ENCODE measurements around the gene VPS4A. TPM values are rescaled to one million over a fixed set of nuclear protein-coding genes. Genes with fewer than 3 reads are reported as not detected.
"Not testable (repeated sequence)": the region's sequence is repeated elsewhere in the genome, so short reads cannot be mapped to it uniquely, and the experiment has no call there.

VPS4A gene
- total RNA-seq, 1 donor from 2014 or later = 41.7 TPM

- CTCF ChIA-PET = interaction anchor here (0.7 to 8.8 kb wide), 7 partner anchors 13 to 757 kb away, joined by 3 to 163 read pairs (median 4); no protein-coding TSS in a partner anchor
- intact Hi-C loops (cut with micrococcal nuclease) = no loop called here
- Mint-ChIP-seq H3K27ac (no peak overlapping the region), H3K36me3 (ENCODE audit: low read depth) (no peaks in the 10 kb centered on the region), H3K4me1 (no peaks in the 10 kb centered on the region), H3K9me3 (no peaks in the 10 kb centered on the region), H3K27me3 (no peaks in the 10 kb centered on the region), H3K4me3 (no peak overlapping the region)
- ATAC-seq (ENCODE audit: low read depth) = no peak
- TF ChIP-seq CTCF (IDR thresholded peaks at IDR 0.05) = no peak
- DNase-seq = no peak
- POLR2A ChIA-PET = interaction anchor here (1.1 kb wide), 1 partner anchor 135 kb away, joined by 6 read pairs; no protein-coding TSS in a partner anchor
These were observed 25.9 kb upstream of the VPS4A start for GRCh38 chr16:69285240-69285639.

GRCh38 chr16:69286941-69287713 is 24.0 kb upstream of the VPS4A start:
- Mint-ChIP-seq H3K9me3 (no peaks in the 10 kb centered on the region), H3K4me3 (no peak overlapping the region), H3K27me3 (no peaks in the 10 kb centered on the region), H3K4me1 (no peaks in the 10 kb centered on the region), H3K36me3 (ENCODE audit: low read depth) (no peaks in the 10 kb centered on the region), H3K27ac (no peak overlapping the region)
- peak; percentile 18 for TF ChIP-seq CTCF (IDR thresholded peaks at IDR 0.05)
- POLR2A ChIA-PET = interaction anchor here (0.6 kb wide), 2 partner anchors 46 to 212 kb away, joined by 4 to 9 read pairs; no protein-coding TSS in a partner anchor
- intact Hi-C loops (cut with micrococcal nuclease) = loop anchor here (1.0 kb wide), 1 partner anchor 759 kb away; no protein-coding TSS in a partner anchor
- no peak for DNase-seq
- CTCF ChIA-PET = interaction anchor here (0.8 to 8.8 kb wide), 6 partner anchors 118 to 759 kb away, joined by 3 to 163 read pairs (median 4); no protein-coding TSS in a partner anchor
- no peak for ATAC-seq (ENCODE audit: low read depth)

GRCh38 chr16:69291657-69292056 is 19.5 kb upstream of the VPS4A start:
- H3K27ac Mint-ChIP-seq; H3K27me3 Mint-ChIP-seq; H3K36me3 Mint-ChIP-seq (ENCODE audit: low read depth); H3K4me1 Mint-ChIP-seq; POLR2A ChIA-PET; DNase-seq; intact Hi-C loops (cut with micrococcal nuclease); ATAC-seq (ENCODE audit: low read depth); H3K9me3 Mint-ChIP-seq; H3K4me3 Mint-ChIP-seq: not testable (repeated sequence)
- CTCF ChIA-PET = interaction anchor here (0.6 kb wide), 1 partner anchor 185 kb away, joined by 3 read pairs; no protein-coding TSS in a partner anchor

- CTCF ChIA-PET = no interaction called here
- Mint-ChIP-seq H3K27ac (no peak overlapping the region), H3K4me1 (no peaks in the 10 kb centered on the region), H3K4me3 (no peak overlapping the region), H3K36me3 (ENCODE audit: low read depth) (peaks cover 3% of the 10 kb centered on the region), H3K27me3 (no peaks in the 10 kb centered on the region), H3K9me3 (no peaks in the 10 kb centered on the region)
- no peak for TF ChIP-seq CTCF (IDR thresholded peaks at IDR 0.05)
- no peak for ATAC-seq (ENCODE audit: low read depth)
- POLR2A ChIA-PET = no interaction called here
- DNase-seq = no peak
- intact Hi-C loops (cut with micrococcal nuclease) = no loop called here
These were observed 17.7 kb upstream of the VPS4A start for GRCh38 chr16:69293401-69293800.

- Mint-ChIP-seq H3K9me3 (no peaks in the 10 kb centered on the region), H3K36me3 (ENCODE audit: low read depth) (peaks cover 3% of the 10 kb centered on the region), H3K27ac (no peak overlapping the region), H3K4me3 (no peak overlapping the region), H3K4me1 (no peaks in the 10 kb centered on the region), H3K27me3 (no peaks in the 10 kb centered on the region)
- CTCF ChIA-PET = no interaction called here
- ATAC-seq (ENCODE audit: low read depth) (no peak), DNase-seq (no peak)
- TF ChIP-seq CTCF (IDR thresholded peaks at IDR 0.05) = no peak
- intact Hi-C loops (cut with micrococcal nuclease) = no loop called here
- POLR2A ChIA-PET = no interaction called here
These were observed 17.1 kb upstream of the VPS4A start for GRCh38 chr16:69294051-69294450.

GRCh38 chr16:69296771-69297170 is 14.4 kb upstream of the VPS4A start:
- CTCF ChIA-PET = interaction anchor here (0.8 kb wide), 1 partner anchor 11 kb away, joined by 3 read pairs; no protein-coding TSS in a partner anchor
- intact Hi-C loops (cut with micrococcal nuclease); H3K27me3 Mint-ChIP-seq; H3K27ac Mint-ChIP-seq; H3K9me3 Mint-ChIP-seq; H3K4me1 Mint-ChIP-seq; H3K4me3 Mint-ChIP-seq; DNase-seq; ATAC-seq (ENCODE audit: low read depth): not testable (repeated sequence)
- H3K36me3 Mint-ChIP-seq (ENCODE audit: low read depth) = peaks cover 12% of the 10 kb centered on the region
- POLR2A ChIA-PET = interaction anchor here (0.7 kb wide), 2 partner anchors 14 to 41 kb away, joined by 3 to 5 read pairs; no protein-coding TSS in a partner anchor

All from activated B cell treated with CpG ODN at 0.5 μM for 24 hours (primary cell).